PC-9 (cell line): Measurements from ENCODE around the gene MAP2K4. TPM values are rescaled to one million over a fixed set of nuclear protein-coding genes. Genes with fewer than 3 reads are reported as not detected.

Experiments
- BruUV-seq: library from RNA; stranded (reverse); fragments of 400-500 nt; replicated peaks from 2 replicates; lab custom pipeline; 2021; lab: Mats Ljungman, UMichigan
- CTCF ChIA-PET: fragments of 300-600 bp; sonication (Branson Sonifier 250); formaldehyde crosslinking; loops from one replicate; lab custom pipeline; 2022; ENCODE audit warnings: antibody characterized with exemption; lab: Charles Lee
- POLR2A ChIA-PET: fragments of 300-600 bp; sonication (Branson Sonifier 250); formaldehyde crosslinking; loops from one replicate; lab custom pipeline; 2022; ENCODE audit warnings: antibody characterized with exemption; ENCODE audit not compliant: unreplicated experiment; lab: Charles Lee
- DNase-seq, 2 experiments: peaks; one replicate each; pipeline versions ENCODE4 v3.0.0 to v3.0.0-alpha.2; 2015 to 2022; ENCODE audit warnings: mixed read lengths in 1 of 2
- H2AFZ ChIP-seq: fragments of 200-600 bp; sonication (generic); 2 replicates; pipeline ENCODE4 v1.8.1; 2017; ENCODE audit warnings: antibody characterized with exemption
- H3F3A ChIP-seq: fragments of 200-600 bp; sonication (generic); 2 replicates; pipeline ENCODE4 v1.8.1; 2017; ENCODE audit warnings: antibody characterized with exemption, mild to moderate bottlenecking, low read depth; ENCODE audit not compliant: insufficient read depth
- H3K27ac ChIP-seq: fragments of 200-600 bp; sonication (generic); 2 replicates; pipeline ENCODE4 v1.6.1; 2016; ENCODE audit warnings: mixed run types
- H3K27me3 ChIP-seq: fragments of 200-600 bp; sonication (generic); 2 replicates; pipeline ENCODE4 v1.6.1; 2016; ENCODE audit warnings: low read depth, mixed run types; ENCODE audit not compliant: insufficient read depth
- H3K36me3 ChIP-seq: fragments of 200-600 bp; sonication (generic); 2 replicates; pipeline ENCODE4 v1.6.1; 2016; ENCODE audit warnings: low read depth, mixed run types
- H3K4me1 ChIP-seq: fragments of 200-600 bp; sonication (generic); replicated peaks from 2 replicates; pipeline ENCODE4 v1.6.1; 2016; ENCODE audit warnings: mixed run types; ENCODE audit not compliant: insufficient read depth
- H3K4me2 ChIP-seq: fragments of 200-600 bp; sonication (generic); 2 replicates; pipeline ENCODE4 v1.6.1; 2017; ENCODE audit warnings: mixed run types
- H3K4me3 ChIP-seq: fragments of 200-600 bp; sonication (generic); 2 replicates; pipeline ENCODE4 v1.6.1; 2016; ENCODE audit warnings: mixed run types
- H3K79me2 ChIP-seq: fragments of 200-600 bp; sonication (generic); 2 replicates; pipeline ENCODE4 v1.6.1; 2017; ENCODE audit warnings: low read depth, mixed run types
- H3K9me2 ChIP-seq: fragments of 200-600 bp; sonication (generic); 2 replicates; pipeline ENCODE4 v1.8.1; 2017; ENCODE audit warnings: mild to moderate bottlenecking; ENCODE audit not compliant: insufficient read depth
- H3K9me3 ChIP-seq: fragments of 200-600 bp; sonication (generic); 2 replicates; pipeline ENCODE4 v1.8.1; 2016; ENCODE audit warnings: low read depth; ENCODE audit not compliant: insufficient read depth
- H4K20me1 ChIP-seq: fragments of 200-600 bp; sonication (generic); 2 replicates; pipeline ENCODE4 v1.8.1; 2017; ENCODE audit not compliant: insufficient read depth
- EZH2 ChIP-seq: fragments of 200-600 bp; sonication (generic); IDR thresholded peaks from 2 replicates; pipeline ENCODE4 v1.8.0; 2017; ENCODE audit warnings: antibody characterized with exemption, low read depth
- intact Hi-C: fragments of 100-400 bp; cut with micrococcal nuclease; formaldehyde crosslinking; loops from one replicate; pipeline ENCODE4 v1.10.0; 2022; ENCODE audit not compliant: unreplicated experiment
- microRNA-seq: library from miRNA; unstranded; fragments of <30 nt; microRNA quantifications from one replicate; pipeline ENCODE4 v1.2.0, GENCODE V29; 2021; ENCODE audit warnings: borderline number of aligned reads, borderline replicate concordance
- total RNA-seq: library from RNA; stranded (reverse); gene quantifications from 2 replicates; pipeline ENCODE4 v1.2.3, GENCODE V29; 2021
- TF ChIP-seq, protein P1 (sequence below): fragments of 200-600 bp; sonication (generic); conservative IDR thresholded peaks from 2 replicates; pipeline ENCODE4 v1.6.1; 2017; ENCODE audit warnings: mixed run types, antibody characterized with exemption, mild to moderate bottlenecking, moderate library complexity

Gene MAP2K4
- total RNA-seq, 1 experiment from 2014 or later, result 44.3 TPM

DNA sequence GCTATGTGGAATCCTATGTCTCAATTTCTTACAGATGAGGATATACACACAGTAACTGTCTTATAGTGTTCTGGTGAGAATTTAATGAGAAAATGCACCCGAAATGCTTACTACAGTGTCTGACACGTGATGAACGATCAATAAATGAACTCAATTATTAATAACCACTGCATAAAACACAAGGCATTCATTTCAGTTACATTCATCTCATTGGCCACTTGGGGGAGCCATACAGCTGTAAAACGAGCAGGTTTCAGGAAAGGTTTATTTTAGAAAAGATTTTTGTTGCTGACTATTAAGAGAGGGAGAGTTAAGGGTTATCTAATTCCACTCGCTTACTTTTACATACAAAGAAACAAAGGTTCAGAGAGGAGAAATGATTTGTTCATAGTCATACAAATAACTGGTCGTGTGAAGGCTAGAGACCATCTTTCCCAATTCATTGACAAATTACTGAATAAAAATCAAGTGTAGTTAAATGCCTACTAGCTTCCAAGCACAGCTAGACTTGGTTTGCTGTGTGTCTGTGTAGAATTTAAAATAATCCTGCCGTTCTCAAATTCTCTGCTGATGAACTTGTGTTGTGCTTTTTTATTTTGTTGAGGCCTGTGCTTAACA, 160.1 kb downstream of the MAP2K4 start:
- Histone ChIP-seq H2AFZ (no peak overlapping the region), H4K20me1 (no peaks in the 10 kb centered on the region), H3K4me1 (no peaks in the 10 kb centered on the region), H3K9me2 (no peaks in the 10 kb centered on the region), H3K36me3 (no peaks in the 10 kb centered on the region), H3F3A (no peaks in the 10 kb centered on the region), H3K9me3 (no peaks in the 10 kb centered on the region), H3K27ac (no peak overlapping the region), H3K79me2 (no peaks in the 10 kb centered on the region), H3K4me2 (no peak overlapping the region), H3K27me3 (no peaks in the 10 kb centered on the region), H3K4me3 (no peak overlapping the region)
- peak; percentile 25 to 34 for DNase-seq
- CTCF ChIA-PET, result no interaction called here
- no peak for TF ChIP-seq EZH2
- TF ChIP-seq, protein P1, sequence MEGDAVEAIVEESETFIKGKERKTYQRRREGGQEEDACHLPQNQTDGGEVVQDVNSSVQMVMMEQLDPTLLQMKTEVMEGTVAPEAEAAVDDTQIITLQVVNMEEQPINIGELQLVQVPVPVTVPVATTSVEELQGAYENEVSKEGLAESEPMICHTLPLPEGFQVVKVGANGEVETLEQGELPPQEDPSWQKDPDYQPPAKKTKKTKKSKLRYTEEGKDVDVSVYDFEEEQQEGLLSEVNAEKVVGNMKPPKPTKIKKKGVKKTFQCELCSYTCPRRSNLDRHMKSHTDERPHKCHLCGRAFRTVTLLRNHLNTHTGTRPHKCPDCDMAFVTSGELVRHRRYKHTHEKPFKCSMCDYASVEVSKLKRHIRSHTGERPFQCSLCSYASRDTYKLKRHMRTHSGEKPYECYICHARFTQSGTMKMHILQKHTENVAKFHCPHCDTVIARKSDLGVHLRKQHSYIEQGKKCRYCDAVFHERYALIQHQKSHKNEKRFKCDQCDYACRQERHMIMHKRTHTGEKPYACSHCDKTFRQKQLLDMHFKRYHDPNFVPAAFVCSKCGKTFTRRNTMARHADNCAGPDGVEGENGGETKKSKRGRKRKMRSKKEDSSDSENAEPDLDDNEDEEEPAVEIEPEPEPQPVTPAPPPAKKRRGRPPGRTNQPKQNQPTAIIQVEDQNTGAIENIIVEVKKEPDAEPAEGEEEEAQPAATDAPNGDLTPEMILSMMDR, result peak; percentile 77
- POLR2A ChIA-PET, result interaction anchor here (0.6 kb wide), 1 partner anchor 184 kb away, joined by 5 read pairs; the partner anchor contains the start of gene ZNF18
- BruUV-seq, result no TSS peak
- intact Hi-C loops, result loop anchor here (2.0 to 5.0 kb wide), 2 partner anchors 487 to 822 kb away; partner anchors contain the start of gene MYOCD

DNA sequence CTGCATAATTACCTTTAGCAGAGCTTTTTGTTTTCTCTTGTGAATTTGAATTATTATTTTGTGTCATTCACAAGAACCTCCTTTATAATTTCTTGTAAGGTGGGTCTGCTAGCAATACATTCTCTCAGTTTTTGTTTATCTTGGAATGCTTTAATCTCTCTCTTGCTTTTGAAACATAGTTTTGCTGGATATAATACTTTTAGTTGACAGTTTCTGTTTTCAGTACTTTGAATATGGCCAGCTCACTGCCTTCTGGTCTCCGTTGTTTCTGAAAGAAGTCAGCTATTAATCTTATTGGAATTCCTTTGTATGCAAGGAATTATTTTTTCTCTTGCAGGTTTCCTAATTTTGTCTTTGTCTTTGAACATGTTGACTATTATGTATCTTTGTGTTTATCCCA, 167.0 kb downstream of the MAP2K4 start:
- Histone ChIP-seq H2AFZ (no peak overlapping the region), H3K36me3 (no peaks in the 10 kb centered on the region), H3K4me2 (no peak overlapping the region), H3K4me1 (no peaks in the 10 kb centered on the region), H3K4me3 (no peak overlapping the region), H3F3A (no peaks in the 10 kb centered on the region), H3K9me3 (no peaks in the 10 kb centered on the region), H3K27me3 (no peaks in the 10 kb centered on the region), H3K79me2 (no peaks in the 10 kb centered on the region), H3K27ac (no peak overlapping the region), H4K20me1 (no peaks in the 10 kb centered on the region), H3K9me2 (no peaks in the 10 kb centered on the region)
- TF ChIP-seq, protein P1, result no peak
- no peak for TF ChIP-seq EZH2
- DNase-seq, result no peak
- ChIA-PET CTCF (no interaction called here), POLR2A (interaction anchor here (0.6 kb wide), 1 partner anchor 220 kb away, joined by 8 read pairs; no protein-coding TSS in a partner anchor)
- intact Hi-C loops, result no loop called here
- no TSS peak for BruUV-seq

DNA sequence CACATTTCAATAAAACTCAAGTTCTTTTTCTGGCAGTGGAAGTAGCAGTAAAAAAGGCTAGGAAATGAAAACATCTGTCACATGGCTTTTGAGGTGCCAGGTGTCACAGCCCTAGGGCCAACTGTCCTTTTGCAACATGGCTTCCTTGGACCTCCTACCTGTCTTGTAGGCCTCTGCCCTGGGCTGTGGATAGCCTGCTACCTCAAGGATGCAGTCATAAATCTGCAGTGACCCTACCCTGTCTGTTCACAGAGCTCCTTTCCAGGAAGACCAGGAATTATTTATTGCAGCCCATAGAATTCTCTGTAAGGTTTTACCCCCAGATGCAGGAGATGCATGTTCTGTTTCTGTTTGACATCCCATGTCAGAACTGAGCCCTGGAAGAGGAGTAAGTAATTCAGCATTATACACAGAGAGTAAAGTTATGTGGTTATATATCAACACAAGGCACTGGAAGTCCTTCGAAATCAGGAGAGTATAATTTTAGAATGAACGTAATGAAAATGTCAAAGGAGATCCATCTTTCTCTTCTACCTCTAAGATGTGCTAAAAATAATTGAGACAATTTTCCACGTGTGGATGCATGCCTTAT, 172.6 kb downstream of the MAP2K4 start:
- Histone ChIP-seq H3K27ac (no peak overlapping the region), H3K27me3 (peaks cover 4% of the 10 kb centered on the region; the same call in 1 of the 2 replicates), H3F3A (no peaks in the 10 kb centered on the region), H3K36me3 (no peaks in the 10 kb centered on the region), H3K4me1 (no peaks in the 10 kb centered on the region), H3K9me3 (no peaks in the 10 kb centered on the region), H4K20me1 (no peaks in the 10 kb centered on the region), H3K79me2 (no peaks in the 10 kb centered on the region), H2AFZ (no peak overlapping the region), H3K4me3 (no peak overlapping the region), H3K4me2 (no peak overlapping the region), H3K9me2 (no peaks in the 10 kb centered on the region)
- no peak for DNase-seq
- ChIA-PET CTCF (no interaction called here), POLR2A (no interaction called here)
- no peak for TF ChIP-seq EZH2
- TF ChIP-seq, protein P1, result no peak
- no TSS peak for BruUV-seq
- intact Hi-C loops, result no loop called here

Small RNAs within 50 kb of the gene (microRNA-seq; reads per million reads assigned to microRNA genes)
- gene MIR744, result 9,522 reads per million, percentile 92 among the genes with 10 or more reads in this experiment

Other genes starting within 250 kb of the MAP2K4 start
- 6.3 and 7.0 TPM in 2 replicates for gene ZNF18, start 23.4 kb upstream of the MAP2K4 start, total RNA-seq